Liver (tissue), 9 donors: Measurements from ENCODE around the gene ZBTB21. TPM values are rescaled to one million over a fixed set of nuclear protein-coding genes. Genes with fewer than 3 reads are reported as not detected.

ENCODE experiments used
- DNase-seq: peaks from one replicate; pipeline ENCODE4 v3.0.0-alpha.2; 2017; ENCODE audit warnings: low spot score
- H3K27ac ChIP-seq, 2 donors: one replicate each; pipeline ENCODE4 v1.7.0; 2013; ENCODE audit warnings: inconsistent platforms in 2 of 2, low read length in 2 of 2, control low read depth in 1 of 2, low read depth in 1 of 2, mild to moderate bottlenecking in 1 of 2
- H3K27me3 ChIP-seq, 4 donors: one replicate each; pipeline versions ENCODE4 v1.6.1 to v1.7.0; 2013; ENCODE audit warnings: low read length in 3 of 4, inconsistent platforms in 1 of 4, mild to moderate bottlenecking in 1 of 4, moderate library complexity in 1 of 4; ENCODE audit not compliant: control insufficient read depth in 4 of 4, insufficient read depth in 4 of 4
- H3K36me3 ChIP-seq, 4 donors: one replicate each; pipeline versions ENCODE4 v1.6.1 to v1.7.0; 2013; ENCODE audit warnings: low read length in 3 of 4, mild to moderate bottlenecking in 3 of 4, low read depth in 1 of 4, moderate library complexity in 1 of 4; ENCODE audit not compliant: control insufficient read depth in 4 of 4, insufficient read depth in 3 of 4
- H3K4me1 ChIP-seq, 4 donors: one replicate each; pipeline versions ENCODE4 v1.6.1 to v1.7.0; 2013; ENCODE audit warnings: low read length in 3 of 4, mild to moderate bottlenecking in 3 of 4, moderate library complexity in 1 of 4; ENCODE audit not compliant: control insufficient read depth in 4 of 4, insufficient read depth in 4 of 4
- H3K4me3 ChIP-seq, 3 donors: one replicate each; pipeline versions ENCODE4 v1.6.1 to v1.7.0; 2013; ENCODE audit warnings: low read length in 3 of 3, control low read depth in 1 of 3, low read depth in 1 of 3, mild to moderate bottlenecking in 1 of 3
- H3K9ac ChIP-seq, 2 donors: one replicate each; pipeline ENCODE4 v1.7.0; 2013; ENCODE audit warnings: low read length in 2 of 2, mild to moderate bottlenecking in 2 of 2, moderate library complexity in 2 of 2, control low read depth in 1 of 2, low read depth in 1 of 2
- H3K9me3 ChIP-seq, 4 donors: one replicate each; pipeline versions ENCODE4 v1.6.1 to v1.7.0; 2013; ENCODE audit warnings: low read length in 3 of 4; ENCODE audit not compliant: control insufficient read depth in 4 of 4
- FOXA1 ChIP-seq: IDR thresholded peaks from 2 replicates; pipeline ENCODE4 v1.6.1; 2016; ENCODE audit warnings: antibody characterized with exemption
- FOXA2 ChIP-seq: IDR thresholded peaks from 2 replicates; pipeline ENCODE4 v1.6.1; 2016; ENCODE audit warnings: antibody characterized with exemption
- HNF4A ChIP-seq, 2 donors: conservative IDR thresholded peaks; 2 replicates each; pipeline ENCODE4 v1.6.1; 2016; ENCODE audit warnings: antibody characterized with exemption in 2 of 2, mild to moderate bottlenecking in 2 of 2
- HNF4G ChIP-seq: IDR thresholded peaks from 2 replicates; pipeline ENCODE4 v1.6.1; 2016; ENCODE audit warnings: antibody characterized with exemption
- NR2F2 ChIP-seq: IDR thresholded peaks from 2 replicates; pipeline ENCODE4 v1.6.1; 2016; ENCODE audit warnings: antibody characterized with exemption
- RAD21 ChIP-seq, 2 donors: IDR thresholded peaks; 2 replicates each; pipeline ENCODE4 v1.6.1; 2016; ENCODE audit warnings: antibody characterized with exemption in 2 of 2, mild to moderate bottlenecking in 2 of 2
- SP1 ChIP-seq: IDR thresholded peaks from 2 replicates; pipeline ENCODE4 v1.6.1; 2018; ENCODE audit warnings: antibody characterized with exemption, mild to moderate bottlenecking
- TAF1 ChIP-seq: conservative IDR thresholded peaks from 2 replicates; pipeline ENCODE4 v1.6.1; 2016; ENCODE audit warnings: antibody characterized with exemption, mild to moderate bottlenecking
- YY1 ChIP-seq: IDR thresholded peaks from 2 replicates; pipeline ENCODE4 v1.6.1; 2016; ENCODE audit warnings: antibody characterized with exemption, mild to moderate bottlenecking
- WGBS: extraction: QIAGEN DNeasy Blood & Tissue Kit; methylation state at CpG from one replicate; pipeline ENCODE4 v1.1.7; 2013; 5-methylcytosine and 5-hydroxymethylcytosine counted together
- polyA plus RNA-seq, 2 donors: library from polyadenylated mRNA; stranded (reverse) in 1 of 2; unstranded in 1 of 2; fragments of 200-250 nt in 1 of 2; fragments of >200 nt in 1 of 2; fragmentation: Nextera tagmentation in 1 of 2; extraction: Ambion mirVana in 1 of 2; gene quantifications; one replicate each; pipeline versions ENCODE4 v1.2.1 to v1.2.3, GENCODE V29; 2013 to 2015
- total RNA-seq, 2 donors: library from RNA; depleted of rRNA; stranded (reverse); fragments of >200 nt; gene quantifications; one replicate each; pipeline ENCODE4 v1.2.3, GENCODE V29; 2014
- TF ChIP-seq, protein P1 (sequence below): IDR thresholded peaks from 2 replicates; pipeline ENCODE4 v1.6.1; 2016; ENCODE audit warnings: antibody characterized with exemption
- TF ChIP-seq, protein P2 (sequence below): fragments of 150-350 bp; IDR thresholded peaks from 2 replicates; pipeline ENCODE4 v1.5.1; 2017; ENCODE audit warnings: improper control_type of control experiment, low read depth, low read length; ENCODE audit not compliant: missing input control
- TF ChIP-seq, protein P3 (sequence below): IDR thresholded peaks from 2 replicates; pipeline ENCODE4 v1.6.1; 2016; ENCODE audit warnings: antibody characterized with exemption
- TF ChIP-seq, protein P4 (sequence below): IDR thresholded peaks from 2 replicates; pipeline ENCODE4 v1.6.1; 2016; ENCODE audit warnings: antibody characterized with exemption, mild to moderate bottlenecking
- TF ChIP-seq, protein P5 (sequence below): IDR thresholded peaks from 2 replicates; pipeline ENCODE4 v1.6.1; 2016; ENCODE audit warnings: antibody characterized with exemption
- donor health status: healthy.
- donor health status: healthy.
- donor health status: healthy.
- donor health status: healthy.
- donor health status: healthy.

The ZBTB21 gene
- total and polyA plus RNA-seq, 4 donors, result 3.1 to 14.1 (median 4.0) TPM

DNA sequence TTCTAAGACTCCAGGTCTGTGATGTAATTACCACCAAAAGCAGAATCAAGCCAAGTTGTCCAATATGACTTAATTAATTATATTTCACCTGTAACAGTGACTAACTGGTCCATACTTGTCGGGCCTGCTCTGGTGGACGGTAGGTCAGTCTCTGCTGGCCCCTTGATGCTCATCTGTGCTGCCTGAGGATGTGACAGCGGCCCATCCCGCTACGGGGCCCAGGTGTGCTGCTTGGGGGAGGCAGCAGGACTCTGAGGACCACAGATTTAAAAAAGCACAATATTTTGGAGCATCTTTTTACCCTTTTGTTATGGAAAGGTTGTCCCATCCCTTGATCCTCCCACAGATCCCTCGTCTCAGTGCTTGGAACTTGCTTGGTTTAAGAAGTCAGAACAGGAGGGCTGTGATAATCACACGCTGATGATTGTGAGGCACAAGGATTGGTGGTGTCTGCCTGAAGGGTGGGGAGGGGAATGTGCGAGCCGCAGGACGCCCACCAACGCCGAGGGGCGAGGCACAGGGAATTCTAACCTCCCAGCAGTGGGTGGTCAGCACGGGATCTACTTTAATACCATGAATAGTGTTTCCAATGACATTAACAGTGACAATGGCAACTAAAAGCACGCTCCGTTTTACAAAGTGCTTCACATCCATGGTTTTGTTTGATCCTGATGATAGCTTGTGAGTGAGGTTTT lies 33.2 kb upstream of the ZBTB21 start:
- DNase-seq, result no peak
- peaks cover 7 to 17% (median 12%) of the 10 kb centered on the region in 4 donors for H3K4me1 ChIP-seq
- no peak overlapping the region for H3K4me3 ChIP-seq
- H3K27me3 ChIP-seq, result no peaks in the 10 kb centered on the region
- 93% methylated on average over 16 of the region's 16 CpGs for WGBS
- H3K36me3 ChIP-seq, result no peaks in the 10 kb centered on the region
- H3K9ac ChIP-seq, result no peak overlapping the region
- no peaks in the 10 kb centered on the region for H3K9me3 ChIP-seq
- H3K27ac ChIP-seq, result no peak overlapping the region
- TF ChIP-seq, protein P1, sequence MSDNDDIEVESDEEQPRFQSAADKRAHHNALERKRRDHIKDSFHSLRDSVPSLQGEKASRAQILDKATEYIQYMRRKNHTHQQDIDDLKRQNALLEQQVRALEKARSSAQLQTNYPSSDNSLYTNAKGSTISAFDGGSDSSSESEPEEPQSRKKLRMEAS, result no peak
- no peak for TF ChIP-seq RAD21 (IDR thresholded peaks at IDR 0.05)
- no peak for TF ChIP-seq FOXA1
- TF ChIP-seq, protein P2, sequence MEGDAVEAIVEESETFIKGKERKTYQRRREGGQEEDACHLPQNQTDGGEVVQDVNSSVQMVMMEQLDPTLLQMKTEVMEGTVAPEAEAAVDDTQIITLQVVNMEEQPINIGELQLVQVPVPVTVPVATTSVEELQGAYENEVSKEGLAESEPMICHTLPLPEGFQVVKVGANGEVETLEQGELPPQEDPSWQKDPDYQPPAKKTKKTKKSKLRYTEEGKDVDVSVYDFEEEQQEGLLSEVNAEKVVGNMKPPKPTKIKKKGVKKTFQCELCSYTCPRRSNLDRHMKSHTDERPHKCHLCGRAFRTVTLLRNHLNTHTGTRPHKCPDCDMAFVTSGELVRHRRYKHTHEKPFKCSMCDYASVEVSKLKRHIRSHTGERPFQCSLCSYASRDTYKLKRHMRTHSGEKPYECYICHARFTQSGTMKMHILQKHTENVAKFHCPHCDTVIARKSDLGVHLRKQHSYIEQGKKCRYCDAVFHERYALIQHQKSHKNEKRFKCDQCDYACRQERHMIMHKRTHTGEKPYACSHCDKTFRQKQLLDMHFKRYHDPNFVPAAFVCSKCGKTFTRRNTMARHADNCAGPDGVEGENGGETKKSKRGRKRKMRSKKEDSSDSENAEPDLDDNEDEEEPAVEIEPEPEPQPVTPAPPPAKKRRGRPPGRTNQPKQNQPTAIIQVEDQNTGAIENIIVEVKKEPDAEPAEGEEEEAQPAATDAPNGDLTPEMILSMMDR, result no peak
- TF ChIP-seq, protein P3, sequence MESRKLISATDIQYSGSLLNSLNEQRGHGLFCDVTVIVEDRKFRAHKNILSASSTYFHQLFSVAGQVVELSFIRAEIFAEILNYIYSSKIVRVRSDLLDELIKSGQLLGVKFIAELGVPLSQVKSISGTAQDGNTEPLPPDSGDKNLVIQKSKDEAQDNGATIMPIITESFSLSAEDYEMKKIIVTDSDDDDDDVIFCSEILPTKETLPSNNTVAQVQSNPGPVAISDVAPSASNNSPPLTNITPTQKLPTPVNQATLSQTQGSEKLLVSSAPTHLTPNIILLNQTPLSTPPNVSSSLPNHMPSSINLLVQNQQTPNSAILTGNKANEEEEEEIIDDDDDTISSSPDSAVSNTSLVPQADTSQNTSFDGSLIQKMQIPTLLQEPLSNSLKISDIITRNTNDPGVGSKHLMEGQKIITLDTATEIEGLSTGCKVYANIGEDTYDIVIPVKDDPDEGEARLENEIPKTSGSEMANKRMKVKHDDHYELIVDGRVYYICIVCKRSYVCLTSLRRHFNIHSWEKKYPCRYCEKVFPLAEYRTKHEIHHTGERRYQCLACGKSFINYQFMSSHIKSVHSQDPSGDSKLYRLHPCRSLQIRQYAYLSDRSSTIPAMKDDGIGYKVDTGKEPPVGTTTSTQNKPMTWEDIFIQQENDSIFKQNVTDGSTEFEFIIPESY, result no peak
- no peak for TF ChIP-seq SP1
- no peak for TF ChIP-seq FOXA2
- no peak for TF ChIP-seq HNF4A (conservative IDR thresholded peaks at IDR 0.05)
- TF ChIP-seq, protein P4, sequence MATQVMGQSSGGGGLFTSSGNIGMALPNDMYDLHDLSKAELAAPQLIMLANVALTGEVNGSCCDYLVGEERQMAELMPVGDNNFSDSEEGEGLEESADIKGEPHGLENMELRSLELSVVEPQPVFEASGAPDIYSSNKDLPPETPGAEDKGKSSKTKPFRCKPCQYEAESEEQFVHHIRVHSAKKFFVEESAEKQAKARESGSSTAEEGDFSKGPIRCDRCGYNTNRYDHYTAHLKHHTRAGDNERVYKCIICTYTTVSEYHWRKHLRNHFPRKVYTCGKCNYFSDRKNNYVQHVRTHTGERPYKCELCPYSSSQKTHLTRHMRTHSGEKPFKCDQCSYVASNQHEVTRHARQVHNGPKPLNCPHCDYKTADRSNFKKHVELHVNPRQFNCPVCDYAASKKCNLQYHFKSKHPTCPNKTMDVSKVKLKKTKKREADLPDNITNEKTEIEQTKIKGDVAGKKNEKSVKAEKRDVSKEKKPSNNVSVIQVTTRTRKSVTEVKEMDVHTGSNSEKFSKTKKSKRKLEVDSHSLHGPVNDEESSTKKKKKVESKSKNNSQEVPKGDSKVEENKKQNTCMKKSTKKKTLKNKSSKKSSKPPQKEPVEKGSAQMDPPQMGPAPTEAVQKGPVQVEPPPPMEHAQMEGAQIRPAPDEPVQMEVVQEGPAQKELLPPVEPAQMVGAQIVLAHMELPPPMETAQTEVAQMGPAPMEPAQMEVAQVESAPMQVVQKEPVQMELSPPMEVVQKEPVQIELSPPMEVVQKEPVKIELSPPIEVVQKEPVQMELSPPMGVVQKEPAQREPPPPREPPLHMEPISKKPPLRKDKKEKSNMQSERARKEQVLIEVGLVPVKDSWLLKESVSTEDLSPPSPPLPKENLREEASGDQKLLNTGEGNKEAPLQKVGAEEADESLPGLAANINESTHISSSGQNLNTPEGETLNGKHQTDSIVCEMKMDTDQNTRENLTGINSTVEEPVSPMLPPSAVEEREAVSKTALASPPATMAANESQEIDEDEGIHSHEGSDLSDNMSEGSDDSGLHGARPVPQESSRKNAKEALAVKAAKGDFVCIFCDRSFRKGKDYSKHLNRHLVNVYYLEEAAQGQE, result no peak

DNA sequence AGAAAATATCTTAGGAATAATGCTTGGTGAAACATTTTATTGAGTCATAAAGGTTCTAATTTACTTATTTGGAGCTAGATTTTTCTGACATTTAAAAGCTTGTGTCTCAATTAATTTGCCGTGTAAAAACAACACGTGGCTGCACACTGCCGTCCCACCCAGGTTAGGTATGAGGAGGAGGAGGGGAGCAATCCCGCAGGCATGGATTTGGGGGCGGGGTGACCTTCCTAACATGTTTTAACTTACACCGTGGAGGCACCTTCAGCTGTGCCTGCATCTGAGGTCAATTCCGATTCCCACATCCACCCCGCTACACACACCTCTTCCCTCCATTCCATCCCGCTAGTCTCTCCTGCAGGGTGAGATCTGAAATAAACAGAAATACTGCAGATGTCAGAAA lies 32.5 kb upstream of the ZBTB21 start:
- H3K9me3 ChIP-seq, result no peaks in the 10 kb centered on the region
- H3K4me1 ChIP-seq, result peaks cover 9 to 21% (median 14%) of the 10 kb centered on the region in 4 donors
- H3K27ac ChIP-seq, result no peak overlapping the region
- no peak for DNase-seq
- 86% methylated on average over 9 of the region's 9 CpGs for WGBS
- no peak overlapping the region for H3K9ac ChIP-seq
- H3K36me3 ChIP-seq, result no peaks in the 10 kb centered on the region
- H3K4me3 ChIP-seq, result no peak overlapping the region
- H3K27me3 ChIP-seq, result no peaks in the 10 kb centered on the region
- TF ChIP-seq YY1 (no peak), RAD21 (IDR thresholded peaks at IDR 0.05) (no peak), HNF4G (no peak), NR2F2 (no peak), FOXA2 (no peak), TAF1 (no peak)
- TF ChIP-seq, protein P3, result no peak
- TF ChIP-seq, protein P2, result no peak
- TF ChIP-seq, protein P4, result no peak
- TF ChIP-seq, protein P5, sequence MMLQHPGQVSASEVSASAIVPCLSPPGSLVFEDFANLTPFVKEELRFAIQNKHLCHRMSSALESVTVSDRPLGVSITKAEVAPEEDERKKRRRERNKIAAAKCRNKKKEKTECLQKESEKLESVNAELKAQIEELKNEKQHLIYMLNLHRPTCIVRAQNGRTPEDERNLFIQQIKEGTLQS, result no peak
